HG02943 (cell line): ENCODE results near the gene TAF15.

ENCODE experiments used
- ATAC-seq: cut with Tn5 transposase; IDR thresholded peaks from one replicate; pipeline ENCODE4 v1.9.1; 2021; ENCODE audit warnings: mild to moderate bottlenecking, low read depth, moderate library complexity; ENCODE audit not compliant: unreplicated experiment

TAF15 gene

DNA sequence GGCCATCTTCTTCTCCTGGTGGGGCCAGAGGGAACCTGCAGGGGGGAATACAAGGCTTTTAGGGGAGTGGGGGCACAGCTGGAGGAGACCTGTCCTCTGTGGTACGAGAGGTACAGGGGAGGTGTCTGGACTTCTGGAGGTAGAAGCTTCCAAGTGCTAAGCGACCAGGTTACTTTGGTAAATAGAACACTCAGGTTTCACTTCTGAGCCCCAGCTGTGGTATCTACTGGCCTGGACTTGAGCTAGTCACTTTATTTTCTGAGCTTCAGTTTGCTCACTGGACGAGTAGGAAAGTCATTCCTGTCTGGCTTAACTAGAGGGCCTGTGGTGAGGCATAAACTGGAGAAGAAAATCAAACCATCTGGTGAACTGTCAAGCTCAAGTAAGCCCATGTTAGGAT is 59.5 kb downstream of the TAF15 start, which contains the start of gene HEATR9:
TSS of gene HEATR9 (minus strand) at position 155 of the 400 bp plus-strand sequence. CDS start at position 6, 149 bp downstream.
- ATAC-seq: no peak

DNA sequence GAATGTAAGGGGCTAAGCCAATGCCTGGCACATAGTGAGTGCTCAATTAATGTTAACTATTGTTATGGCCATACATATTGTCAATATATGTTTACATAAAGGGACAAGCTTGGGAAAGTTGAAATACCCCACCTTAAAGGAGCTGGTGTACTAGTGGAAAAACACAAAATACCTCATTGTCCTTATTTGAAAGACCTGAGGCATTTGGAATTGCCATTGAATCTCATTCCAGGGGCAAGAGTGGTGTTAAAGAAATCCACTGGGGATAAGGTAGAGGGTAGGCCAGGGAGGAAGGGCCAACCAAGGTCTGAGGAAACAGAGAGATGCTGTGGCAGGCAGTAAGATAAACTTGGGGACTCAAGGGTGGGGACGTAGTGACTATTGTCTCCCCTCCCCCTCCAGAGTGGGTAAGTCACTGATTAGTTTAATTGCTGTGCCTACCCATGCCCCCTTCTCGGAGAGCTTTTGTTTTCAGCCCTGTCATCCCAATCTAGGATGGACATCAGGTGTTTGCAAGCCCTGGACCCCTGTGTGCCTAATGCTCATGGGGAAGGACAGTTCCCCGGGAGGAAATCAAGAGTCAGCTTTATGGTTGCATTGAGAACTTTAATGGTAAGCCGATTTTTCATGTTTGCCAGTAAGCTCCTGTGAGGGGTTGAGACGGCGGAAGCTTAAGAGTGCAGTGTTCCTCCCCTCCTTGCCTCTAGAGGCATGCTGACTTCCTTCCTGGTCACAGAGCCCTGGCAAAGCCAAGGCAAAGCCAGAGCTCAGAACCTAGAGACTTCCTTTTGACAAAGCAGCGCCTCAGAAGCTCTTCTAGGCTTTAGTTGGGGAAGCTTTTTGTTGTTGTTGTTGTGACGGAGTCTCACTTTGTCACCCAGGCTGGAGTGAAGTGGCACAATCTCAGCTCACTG is 61.9 kb downstream of the TAF15 start:
- no peak for ATAC-seq

DNA sequence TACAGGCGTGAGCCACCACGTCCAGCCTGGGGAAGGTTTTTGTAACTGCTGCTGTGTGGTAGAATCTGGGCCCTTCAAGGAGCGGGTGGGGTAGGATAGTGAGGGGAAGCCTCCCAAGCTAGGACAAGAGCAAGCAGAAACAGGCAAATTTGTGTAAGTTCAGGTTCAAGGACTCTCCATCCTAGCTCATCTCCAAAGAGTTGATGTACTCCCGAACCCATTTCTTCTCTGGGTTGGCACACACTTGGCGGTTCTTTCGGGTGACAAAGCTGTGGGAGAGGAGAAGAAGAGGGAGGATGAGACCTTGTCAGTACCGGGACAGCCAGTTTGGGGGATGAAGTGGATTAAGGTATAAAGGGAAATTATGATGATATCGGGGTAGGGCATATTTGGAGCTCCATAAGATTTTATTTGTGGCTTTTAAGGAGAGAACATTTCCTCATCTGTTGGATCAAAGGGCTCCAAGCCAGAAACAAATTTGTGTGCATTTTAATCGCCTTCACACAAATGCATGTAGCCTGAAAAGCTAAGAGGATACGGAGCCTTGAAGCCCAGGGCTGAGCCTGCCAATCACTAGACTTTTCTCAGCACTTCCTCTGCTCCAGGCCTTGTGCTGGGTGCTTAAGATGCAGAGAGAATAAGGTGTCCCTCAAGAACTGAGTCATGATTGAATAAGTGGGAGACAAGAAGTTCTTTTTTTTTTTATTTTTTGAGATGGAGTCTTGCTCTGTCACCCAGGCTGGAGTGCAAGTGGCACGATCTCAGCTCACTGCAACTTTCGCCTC is 63.1 kb downstream of the TAF15 start:
- no peak for ATAC-seq

DNA sequence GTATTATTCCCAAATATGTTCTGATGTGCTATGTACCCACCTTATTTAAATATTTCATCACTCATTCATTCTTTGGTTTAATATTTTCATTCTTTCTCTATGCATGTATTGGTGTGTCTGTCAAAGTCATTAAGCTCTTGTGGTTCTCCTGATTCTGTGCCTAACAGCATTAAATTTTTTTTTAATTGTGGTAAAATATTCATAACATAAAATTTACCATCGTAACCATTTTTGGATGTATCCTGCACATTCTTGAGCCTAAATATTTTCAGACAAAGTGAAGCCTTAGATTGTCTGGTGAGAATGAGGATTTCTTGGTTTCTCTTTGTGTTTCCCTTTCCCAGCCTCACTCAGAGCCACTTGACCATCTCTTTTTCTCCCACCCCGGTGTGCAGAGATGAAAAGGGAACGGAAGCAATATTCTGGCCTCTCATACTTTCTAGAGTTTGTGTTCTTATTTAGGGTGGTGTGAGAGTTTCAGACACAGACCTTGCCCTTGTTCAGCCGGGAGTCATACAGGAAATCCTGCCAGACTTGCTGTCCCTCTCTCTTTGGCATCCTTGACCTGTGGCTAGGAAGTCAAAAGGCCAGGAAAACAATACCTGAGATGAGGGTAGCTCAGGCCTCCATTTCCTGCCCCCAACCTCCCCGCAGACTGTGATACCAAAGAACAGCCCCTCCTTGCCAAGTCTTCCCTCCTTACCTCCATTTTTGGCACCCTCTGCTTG is 66.0 kb downstream of the TAF15 start:
- ATAC-seq: no peak

DNA sequence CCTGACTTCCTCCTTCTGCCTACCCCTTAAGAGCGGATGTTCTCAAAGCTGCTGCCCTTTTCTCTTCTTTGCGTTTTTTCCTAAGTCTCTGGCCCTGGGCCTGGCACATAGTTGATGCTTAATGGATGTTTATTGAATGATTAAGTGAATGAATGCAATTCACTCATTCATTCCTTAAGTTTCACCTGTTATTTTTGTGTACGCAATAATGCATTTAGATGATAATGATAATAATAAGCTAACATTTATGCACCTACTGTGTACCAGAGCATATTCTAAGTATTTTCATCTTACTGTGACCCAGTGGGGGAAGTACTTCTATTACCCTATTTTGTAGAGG is 66.5 kb downstream of the TAF15 start:
- ATAC-seq: no peak

DNA sequence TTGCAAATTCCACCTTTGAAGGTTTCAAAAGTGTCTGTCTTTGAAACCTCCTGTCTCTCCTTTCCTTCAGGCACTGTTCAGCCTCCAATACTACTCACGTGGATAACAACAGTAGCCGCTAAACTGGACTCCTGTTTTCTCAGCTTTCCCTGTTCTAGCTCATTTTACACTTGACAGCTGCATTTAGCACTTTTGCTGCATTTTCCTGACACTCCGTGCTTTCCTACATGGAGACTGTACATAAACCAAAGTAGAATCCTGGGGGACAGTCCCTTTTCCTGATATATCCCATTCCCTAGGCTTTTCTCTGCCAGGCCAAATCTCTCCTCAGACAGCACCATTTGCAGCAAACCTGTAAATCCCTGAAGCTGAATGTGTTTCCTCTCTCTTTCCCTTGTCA is 67.2 kb downstream of the TAF15 start:
- ATAC-seq: no peak

DNA sequence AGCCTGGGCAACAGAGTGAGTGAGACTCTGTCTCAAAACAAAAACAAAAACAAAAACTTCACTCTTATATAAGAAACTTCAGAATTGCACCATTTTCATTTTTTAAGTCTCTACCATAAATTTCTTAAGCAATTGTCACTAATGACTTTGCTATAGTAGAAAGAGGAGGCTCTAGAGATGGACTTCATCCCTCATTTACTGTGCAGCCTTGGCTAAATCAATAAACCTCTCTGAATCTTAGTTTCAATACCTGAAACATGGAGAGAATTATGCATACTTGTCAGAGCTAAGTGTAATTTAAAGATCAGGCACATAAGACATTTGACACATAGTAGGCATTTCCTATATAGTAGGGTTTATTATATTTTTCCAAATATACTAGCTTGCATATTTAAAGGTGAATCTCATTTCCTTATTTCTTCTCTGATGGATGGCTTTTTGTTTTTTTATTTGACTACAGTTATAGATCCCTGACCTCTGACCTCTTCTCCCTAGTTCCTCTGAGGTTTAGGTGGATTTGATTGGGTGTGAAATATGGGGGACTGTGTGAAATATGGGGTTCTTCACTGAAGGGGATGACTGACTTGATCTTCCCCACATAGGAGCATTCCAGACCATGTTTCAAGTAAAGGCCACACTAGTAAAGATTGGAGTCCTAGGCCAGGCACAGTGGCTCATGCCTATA is 68.2 kb downstream of the TAF15 start:
- ATAC-seq: no peak

DNA sequence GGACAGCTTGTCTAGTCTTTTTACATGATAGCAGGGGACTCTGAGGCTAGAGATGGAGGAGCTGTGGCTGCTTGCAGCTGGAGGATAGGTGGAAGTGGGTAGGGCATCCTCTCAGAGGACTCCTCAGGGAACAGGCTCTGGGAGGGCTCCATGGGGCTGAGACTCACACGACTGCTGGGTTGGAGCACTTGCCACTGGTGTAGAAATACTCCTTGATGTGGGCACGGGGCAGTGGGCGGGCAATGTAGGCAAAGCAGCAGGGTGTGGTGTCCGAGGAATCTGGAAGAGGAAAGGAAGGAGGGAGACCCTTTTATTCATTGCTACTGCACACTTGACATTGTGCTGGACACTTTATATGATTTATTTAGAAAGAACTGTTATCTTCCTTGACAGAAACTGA is 69.1 kb downstream of the TAF15 start:
- ATAC-seq: no peak

DNA sequence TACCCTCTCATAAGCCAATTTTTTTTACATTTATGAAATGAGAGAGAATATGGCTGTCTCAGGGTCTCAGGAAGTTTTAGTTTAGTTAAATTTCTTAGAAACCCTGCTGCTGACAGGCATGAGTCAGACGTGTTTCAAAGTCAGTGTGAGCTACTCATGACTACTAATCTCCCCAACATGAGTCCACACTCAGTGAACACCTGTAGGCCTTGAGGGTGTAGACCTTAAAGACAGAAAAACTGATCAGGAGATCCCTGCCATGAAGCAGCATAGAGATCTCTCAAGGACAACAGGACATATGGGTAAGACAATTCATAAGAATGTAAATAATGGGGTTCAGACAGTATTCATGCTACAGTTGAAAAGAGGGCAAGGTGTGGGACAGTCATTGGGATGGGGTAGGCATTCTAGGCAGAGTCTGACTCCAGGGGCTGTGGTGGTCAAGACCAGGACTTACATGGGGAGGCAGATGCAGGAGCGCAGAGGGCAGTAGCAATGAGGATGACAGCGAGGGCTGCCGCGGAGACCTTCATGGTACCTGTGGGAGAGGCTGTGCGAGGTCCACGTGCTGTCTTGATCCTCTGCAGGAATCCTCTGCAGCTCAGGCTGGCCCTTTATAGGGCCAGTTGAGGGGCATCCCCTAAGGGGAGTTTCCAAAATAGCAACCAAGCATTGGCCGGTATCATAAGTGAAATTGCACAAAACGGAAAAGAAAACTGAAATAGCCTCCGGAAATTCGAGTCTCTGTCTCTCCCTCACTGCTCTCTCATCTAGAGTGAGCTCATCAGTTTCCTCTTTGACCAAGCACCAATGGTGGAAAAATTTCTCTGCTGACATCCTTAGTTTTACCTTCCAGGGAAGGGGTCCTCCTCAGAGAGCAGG is 70.7 kb downstream of the TAF15 start, which contains the start of gene CCL5:
TSS of gene CCL5 (minus strand) at position 588 of the 882 bp plus-strand sequence.
- no peak for ATAC-seq

DNA sequence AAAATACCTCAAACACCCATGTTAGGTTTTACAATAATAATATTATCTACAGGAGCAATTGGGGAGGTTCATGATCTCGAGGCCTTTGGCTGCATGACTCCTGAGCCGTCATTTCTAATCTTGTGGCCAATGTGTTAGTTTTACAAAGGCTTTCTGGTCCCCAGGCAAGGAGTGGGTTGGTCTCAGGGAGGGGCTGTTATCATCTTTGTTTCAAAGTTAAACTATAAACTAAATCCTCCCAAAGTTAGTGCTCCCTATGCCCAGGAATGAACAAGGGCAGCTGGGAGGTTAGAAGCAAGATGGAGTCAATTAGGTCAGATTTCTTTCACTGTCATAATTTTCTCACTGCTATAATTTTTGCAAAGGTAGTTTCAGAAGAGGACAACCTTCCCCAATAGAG is 80.0 kb downstream of the TAF15 start:
- ATAC-seq: no peak

DNA sequence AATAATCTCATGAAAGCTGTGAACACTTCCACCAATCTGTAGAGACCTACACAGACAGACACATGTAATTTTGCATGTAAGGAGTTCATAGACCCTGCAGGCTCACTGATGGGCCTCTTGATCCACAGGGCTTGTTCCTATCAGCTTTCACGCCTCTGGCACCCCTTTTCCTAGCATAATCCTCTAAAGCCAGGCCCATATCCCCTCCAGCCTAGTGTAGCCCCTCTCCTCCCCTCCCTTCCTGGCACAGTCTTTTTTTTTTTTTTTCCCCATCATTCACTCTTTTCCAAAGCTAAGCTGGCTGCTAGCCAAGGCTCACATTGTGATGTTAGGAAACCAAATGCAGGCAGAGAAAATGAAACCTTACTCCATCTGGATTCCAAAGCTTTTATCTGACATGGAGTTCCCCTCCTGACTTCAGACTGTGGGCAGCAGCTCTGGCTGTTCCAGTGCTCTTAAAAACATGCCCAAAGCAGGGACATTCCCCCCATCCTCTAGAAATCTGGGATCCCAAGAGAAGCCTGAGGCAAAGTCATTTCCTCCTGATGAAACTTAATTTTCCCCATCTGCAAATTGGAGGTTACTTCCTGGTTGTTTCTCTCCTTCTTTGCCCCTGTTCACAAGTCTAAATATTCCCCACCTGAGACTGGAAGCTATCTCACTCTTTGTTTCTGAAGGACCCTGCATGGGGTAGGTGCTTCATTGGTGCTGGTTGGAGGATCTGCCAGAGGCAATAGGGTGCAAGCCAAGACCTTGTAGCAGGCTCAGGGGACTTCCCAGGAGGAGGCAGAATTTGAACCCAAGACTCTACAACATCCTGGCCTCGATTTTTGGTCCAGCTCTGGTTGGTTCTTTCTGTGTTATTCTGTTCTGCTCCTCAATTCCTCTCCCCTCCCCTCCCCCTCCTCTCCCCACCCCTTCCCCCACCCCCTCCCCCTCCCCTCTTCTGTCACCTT is 80.8 kb downstream of the TAF15 start:
- ATAC-seq: no peak

DNA sequence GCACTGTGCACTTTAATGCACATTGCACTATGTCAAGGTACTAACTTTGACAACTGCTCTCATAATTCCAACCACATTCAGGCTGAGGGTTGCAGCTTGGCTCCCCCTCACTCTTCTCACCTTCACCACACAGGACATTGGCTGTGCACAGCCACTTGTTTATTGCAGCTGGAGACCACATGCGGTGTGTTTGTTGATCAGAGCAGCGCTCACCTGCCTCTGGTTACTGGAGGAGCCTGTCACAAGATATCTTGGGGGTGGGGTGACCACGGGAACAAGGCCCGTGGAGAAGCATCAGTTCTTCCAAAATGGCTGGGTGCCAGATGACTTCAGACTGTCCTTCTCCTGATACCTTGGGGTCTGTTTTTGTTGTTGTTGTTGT is 81.5 kb downstream of the TAF15 start:
- no peak for ATAC-seq

DNA sequence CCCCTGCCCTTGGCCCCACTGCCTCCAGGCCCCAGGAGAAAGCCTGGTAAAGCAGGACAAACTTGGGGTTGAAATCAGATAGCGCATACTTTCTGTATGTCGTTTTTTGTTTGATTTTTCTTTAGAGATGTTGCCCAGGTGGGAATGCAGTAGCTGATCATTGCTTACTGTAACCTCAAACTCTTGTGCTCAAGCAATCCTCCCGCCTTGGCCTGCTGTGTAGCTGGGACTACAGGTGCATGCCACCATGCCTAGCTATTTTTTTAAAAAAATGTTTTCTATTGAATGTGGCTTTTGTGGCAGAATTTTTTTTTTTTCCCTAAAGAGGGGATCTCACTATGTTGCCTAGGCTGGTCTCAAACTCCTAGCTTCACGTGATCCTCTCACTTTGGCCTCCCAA is 82.0 kb downstream of the TAF15 start:
- ATAC-seq: no peak

DNA sequence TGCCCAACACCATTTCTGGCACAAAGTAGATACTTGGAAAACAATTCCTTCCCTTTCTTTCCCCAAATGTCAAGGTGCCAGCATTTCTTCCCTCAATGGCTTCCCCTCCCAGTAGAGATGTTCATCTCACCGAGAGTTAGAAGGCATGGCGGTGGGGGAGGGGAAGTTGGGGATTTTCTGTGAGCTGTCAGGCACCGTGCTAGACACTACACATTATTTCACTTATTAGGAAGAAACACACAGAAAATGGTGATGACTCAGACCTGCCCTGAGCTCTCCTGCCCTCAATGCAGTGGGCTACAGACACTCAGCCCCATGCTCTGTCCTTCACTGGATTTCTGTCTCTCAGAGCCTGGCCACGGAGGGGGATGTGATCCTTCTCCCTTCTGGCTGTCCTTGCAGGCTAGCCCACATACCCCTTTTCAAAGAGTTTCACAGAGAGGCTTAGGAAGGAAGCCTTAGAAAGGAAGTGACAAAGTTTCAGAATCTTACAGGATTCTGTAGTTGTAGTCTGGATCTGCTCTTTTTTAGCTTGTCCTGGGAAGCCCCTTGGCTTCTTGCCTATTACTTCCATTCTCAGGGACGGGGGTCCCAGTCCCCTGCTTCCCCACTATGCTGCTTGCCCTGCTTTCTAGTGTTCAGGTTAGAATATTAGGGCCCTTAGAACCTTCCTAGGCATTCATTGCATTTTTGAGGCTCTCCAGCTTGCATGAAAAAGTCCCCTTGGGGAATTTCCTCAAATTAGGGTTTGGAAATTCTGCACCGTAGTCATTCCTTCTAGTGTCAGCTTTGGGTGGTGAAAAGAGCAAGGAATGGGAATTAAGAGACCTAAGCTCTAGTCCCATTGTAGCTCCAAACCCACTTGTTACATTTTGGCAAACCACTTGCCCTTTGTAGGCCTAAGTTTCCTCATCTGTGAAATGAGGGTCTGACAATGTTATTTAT is 83.1 kb downstream of the TAF15 start:
- ATAC-seq: no peak

DNA sequence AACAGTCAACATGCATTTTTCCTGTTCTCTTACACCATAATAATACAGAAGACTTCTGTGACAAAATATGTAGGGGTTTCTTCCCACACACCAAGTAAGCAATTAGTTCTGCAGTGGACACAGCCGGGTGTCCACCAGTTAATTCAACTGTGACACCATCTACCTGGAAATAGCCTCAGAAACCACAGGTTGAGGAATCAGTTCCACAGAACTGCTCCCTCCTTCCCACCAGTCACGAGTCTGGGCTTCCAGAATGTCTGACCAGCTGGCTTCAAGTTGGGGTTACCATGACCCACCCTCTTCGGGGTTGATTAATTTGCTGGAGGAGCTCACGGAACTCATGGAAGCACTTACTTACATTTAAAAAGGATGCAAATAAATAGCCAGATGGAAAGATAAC is 84.5 kb downstream of the TAF15 start:
- ATAC-seq: no peak

DNA sequence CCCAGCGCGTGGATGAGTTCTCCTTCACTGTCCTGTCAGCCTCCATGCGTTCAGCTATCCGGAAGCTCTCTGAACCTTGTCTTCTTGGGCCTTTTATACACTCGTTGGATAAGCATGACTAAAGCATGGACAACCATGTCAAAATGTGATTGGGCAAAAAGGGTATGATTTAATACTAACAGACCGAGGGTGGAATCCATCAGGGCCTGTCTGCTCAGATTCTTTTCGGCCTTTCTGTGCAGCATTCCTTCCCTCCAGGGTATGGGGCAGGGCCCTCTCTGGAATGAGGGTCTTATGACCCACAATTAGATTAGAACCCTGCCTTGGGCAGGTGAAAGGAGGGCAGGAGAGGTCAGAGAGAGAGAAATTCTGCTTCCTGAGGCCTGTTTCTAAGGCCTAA is 84.9 kb downstream of the TAF15 start:
- no peak for ATAC-seq
